Lower lobe of right lung (tissue), 2 donors: Measurements from ENCODE around the gene ANKS1B. TPM values are rescaled to one million over a fixed set of nuclear protein-coding genes. Genes with fewer than 3 reads are reported as not detected.

Experiments used
- ATAC-seq, 2 donors: fragments of 200-7000 bp; cut with Tn5 transposase; one replicate each; pipeline ENCODE4 v1.9.1; 2020 to 2022; ENCODE audit warnings: mild to moderate bottlenecking in 2 of 2, moderate library complexity in 2 of 2
- DNase-seq: peaks from one replicate; pipeline ENCODE4 v3.0.0-alpha.2; 2020
- H3K27ac ChIP-seq: fragments of 200-600 bp; one replicate; pipeline ENCODE4 v1.8.0; 2022
- H3K27me3 ChIP-seq: fragments of 200-600 bp; one replicate; pipeline ENCODE4 v1.8.0; 2022; ENCODE audit warnings: low read depth
- H3K36me3 ChIP-seq: fragments of 200-600 bp; one replicate; pipeline ENCODE4 v1.8.0; 2022; ENCODE audit warnings: mild to moderate bottlenecking
- H3K4me1 ChIP-seq: fragments of 200-600 bp; one replicate; pipeline ENCODE4 v1.8.0; 2022
- H3K4me3 ChIP-seq: fragments of 200-600 bp; one replicate; pipeline ENCODE4 v1.8.0; 2022; ENCODE audit warnings: mild to moderate bottlenecking
- H3K9me3 ChIP-seq: fragments of 200-600 bp; one replicate; pipeline ENCODE4 v1.8.0; 2022
- intact Hi-C: fragments of 100-400 bp; cut with DNase I; formaldehyde crosslinking; loops from one replicate; pipeline ENCODE4 v1.11.0; 2022
- total RNA-seq: library from RNA; stranded (reverse); fragmentation: NEBNext Ultra II Directional; extraction: Animal tissue kit (Norgen Biotek cat#: 25700); gene quantifications from one replicate; pipeline ENCODE4 v1.2.1, GENCODE V29; 2021
- TF ChIP-seq, protein P1 (sequence below): fragments of 200-600 bp; IDR thresholded peaks from one replicate; pipeline ENCODE4 v1.8.0; 2022; ENCODE audit warnings: antibody characterized with exemption, mild to moderate bottlenecking
- donor health status: DM: no; HTN: yes; CAD: no; lungs with severe emphysema.

Gene ANKS1B
- total RNA-seq, 1 donor from 2014 or later: 4.0 TPM

DNA sequence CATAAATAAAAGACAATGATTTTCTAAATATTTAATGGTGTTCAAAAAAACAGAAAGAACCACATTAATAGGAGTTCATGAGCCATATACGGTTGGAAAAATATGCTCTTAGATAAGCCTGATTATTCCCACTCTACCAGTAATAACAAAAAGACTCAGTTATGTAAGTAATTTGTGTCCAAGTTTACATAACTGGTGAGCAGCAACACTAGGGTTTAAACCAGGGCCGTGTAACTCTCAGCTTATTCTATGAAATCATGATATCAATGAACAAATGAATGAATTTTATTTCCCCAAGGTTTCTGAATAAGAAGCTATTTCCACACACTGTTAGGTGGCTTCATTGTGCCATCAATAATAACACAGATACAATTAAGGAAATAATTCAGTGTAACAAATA lies 238.8 kb downstream of the ANKS1B start:
- no peaks in the 10 kb centered on the region for H3K4me1 ChIP-seq
- H3K36me3 ChIP-seq: no peaks in the 10 kb centered on the region
- no peak overlapping the region for H3K27ac ChIP-seq
- H3K27me3 ChIP-seq: no peaks in the 10 kb centered on the region
- H3K9me3 ChIP-seq: no peaks in the 10 kb centered on the region
- TF ChIP-seq, protein P1, sequence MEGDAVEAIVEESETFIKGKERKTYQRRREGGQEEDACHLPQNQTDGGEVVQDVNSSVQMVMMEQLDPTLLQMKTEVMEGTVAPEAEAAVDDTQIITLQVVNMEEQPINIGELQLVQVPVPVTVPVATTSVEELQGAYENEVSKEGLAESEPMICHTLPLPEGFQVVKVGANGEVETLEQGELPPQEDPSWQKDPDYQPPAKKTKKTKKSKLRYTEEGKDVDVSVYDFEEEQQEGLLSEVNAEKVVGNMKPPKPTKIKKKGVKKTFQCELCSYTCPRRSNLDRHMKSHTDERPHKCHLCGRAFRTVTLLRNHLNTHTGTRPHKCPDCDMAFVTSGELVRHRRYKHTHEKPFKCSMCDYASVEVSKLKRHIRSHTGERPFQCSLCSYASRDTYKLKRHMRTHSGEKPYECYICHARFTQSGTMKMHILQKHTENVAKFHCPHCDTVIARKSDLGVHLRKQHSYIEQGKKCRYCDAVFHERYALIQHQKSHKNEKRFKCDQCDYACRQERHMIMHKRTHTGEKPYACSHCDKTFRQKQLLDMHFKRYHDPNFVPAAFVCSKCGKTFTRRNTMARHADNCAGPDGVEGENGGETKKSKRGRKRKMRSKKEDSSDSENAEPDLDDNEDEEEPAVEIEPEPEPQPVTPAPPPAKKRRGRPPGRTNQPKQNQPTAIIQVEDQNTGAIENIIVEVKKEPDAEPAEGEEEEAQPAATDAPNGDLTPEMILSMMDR: no peak
- DNase-seq: no peak
- ATAC-seq: no peak
- no peak overlapping the region for H3K4me3 ChIP-seq
- intact Hi-C loops: no loop called here

DNA sequence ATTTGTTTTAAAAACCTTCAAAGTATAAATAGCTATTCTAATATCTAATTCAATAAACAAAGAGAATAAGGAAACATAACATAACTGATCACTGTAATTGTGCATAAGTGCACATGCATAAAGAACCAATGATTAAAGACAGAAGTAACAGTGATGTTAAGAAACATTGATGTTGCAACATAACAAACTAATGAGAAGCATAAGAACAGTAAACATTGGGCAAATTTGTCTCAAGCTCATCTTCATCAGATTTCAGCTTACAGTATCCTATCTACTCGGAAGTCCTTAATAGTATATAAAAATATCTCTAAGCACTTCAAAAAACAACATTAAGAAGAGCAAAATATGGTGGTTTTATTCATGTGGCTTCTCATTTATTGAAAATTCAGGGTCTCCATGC lies 239.6 kb downstream of the ANKS1B start:
- TF ChIP-seq, protein P1: no peak
- no peaks in the 10 kb centered on the region for H3K27me3 ChIP-seq
- no peak for ATAC-seq
- no peak overlapping the region for H3K27ac ChIP-seq
- no peaks in the 10 kb centered on the region for H3K36me3 ChIP-seq
- no peak for DNase-seq
- H3K9me3 ChIP-seq: no peaks in the 10 kb centered on the region
- no peaks in the 10 kb centered on the region for H3K4me1 ChIP-seq
- intact Hi-C loops: no loop called here
- H3K4me3 ChIP-seq: no peak overlapping the region

DNA sequence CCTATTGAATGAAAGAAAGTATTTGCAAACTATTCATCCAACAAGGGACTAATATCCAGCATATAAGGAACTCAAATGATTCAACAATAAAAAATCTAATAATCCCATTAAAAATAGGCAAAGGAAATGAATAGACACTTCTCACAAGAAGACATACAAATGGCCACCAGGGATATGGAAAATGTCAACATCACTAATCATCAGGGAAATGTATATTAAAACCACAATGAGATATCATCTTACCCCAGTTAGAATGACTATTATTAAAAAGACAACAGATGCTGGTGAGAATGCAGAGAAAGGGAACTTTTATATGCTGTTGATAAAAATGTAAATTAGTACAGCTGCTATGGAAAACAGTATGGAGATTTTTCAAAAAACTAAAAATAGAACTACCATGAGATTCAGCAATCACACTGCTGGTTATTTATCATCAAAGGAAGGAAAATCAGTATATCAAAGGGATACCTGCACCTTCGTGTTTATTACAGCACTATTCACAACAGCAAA lies 247.9 kb downstream of the ANKS1B start:
- H3K9me3 ChIP-seq: no peaks in the 10 kb centered on the region
- no peak for ATAC-seq
- no peaks in the 10 kb centered on the region for H3K36me3 ChIP-seq
- H3K4me1 ChIP-seq: no peaks in the 10 kb centered on the region
- no peak overlapping the region for H3K27ac ChIP-seq
- no peak overlapping the region for H3K4me3 ChIP-seq
- TF ChIP-seq, protein P1: no peak
- intact Hi-C loops: no loop called here
- DNase-seq: no peak
- no peaks in the 10 kb centered on the region for H3K27me3 ChIP-seq

DNA sequence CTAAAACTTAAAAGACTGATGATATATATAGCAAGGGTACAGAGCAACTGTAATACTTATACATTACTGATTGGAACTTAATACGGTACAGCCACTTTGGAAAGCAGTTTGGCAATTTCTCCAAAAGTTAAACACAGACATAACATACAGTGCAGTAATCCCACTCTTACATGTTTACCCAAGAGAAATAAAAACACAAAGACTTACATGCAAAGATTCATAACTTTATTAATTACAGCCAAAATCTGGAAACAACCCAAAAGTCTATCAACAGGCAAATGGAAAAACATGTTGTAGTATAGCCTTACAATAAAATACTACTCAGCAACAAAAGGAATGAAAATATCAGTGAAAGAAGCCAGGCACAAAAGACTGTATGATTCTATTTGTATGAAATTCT lies 252.6 kb downstream of the ANKS1B start:
- H3K36me3 ChIP-seq: no peaks in the 10 kb centered on the region
- H3K4me1 ChIP-seq: no peaks in the 10 kb centered on the region
- H3K27me3 ChIP-seq: no peaks in the 10 kb centered on the region
- DNase-seq (no peak), ATAC-seq (no peak)
- intact Hi-C loops: no loop called here
- no peak overlapping the region for H3K4me3 ChIP-seq
- TF ChIP-seq, protein P1: no peak
- peaks cover 5% of the 10 kb centered on the region for H3K9me3 ChIP-seq
- H3K27ac ChIP-seq: no peak overlapping the region

DNA sequence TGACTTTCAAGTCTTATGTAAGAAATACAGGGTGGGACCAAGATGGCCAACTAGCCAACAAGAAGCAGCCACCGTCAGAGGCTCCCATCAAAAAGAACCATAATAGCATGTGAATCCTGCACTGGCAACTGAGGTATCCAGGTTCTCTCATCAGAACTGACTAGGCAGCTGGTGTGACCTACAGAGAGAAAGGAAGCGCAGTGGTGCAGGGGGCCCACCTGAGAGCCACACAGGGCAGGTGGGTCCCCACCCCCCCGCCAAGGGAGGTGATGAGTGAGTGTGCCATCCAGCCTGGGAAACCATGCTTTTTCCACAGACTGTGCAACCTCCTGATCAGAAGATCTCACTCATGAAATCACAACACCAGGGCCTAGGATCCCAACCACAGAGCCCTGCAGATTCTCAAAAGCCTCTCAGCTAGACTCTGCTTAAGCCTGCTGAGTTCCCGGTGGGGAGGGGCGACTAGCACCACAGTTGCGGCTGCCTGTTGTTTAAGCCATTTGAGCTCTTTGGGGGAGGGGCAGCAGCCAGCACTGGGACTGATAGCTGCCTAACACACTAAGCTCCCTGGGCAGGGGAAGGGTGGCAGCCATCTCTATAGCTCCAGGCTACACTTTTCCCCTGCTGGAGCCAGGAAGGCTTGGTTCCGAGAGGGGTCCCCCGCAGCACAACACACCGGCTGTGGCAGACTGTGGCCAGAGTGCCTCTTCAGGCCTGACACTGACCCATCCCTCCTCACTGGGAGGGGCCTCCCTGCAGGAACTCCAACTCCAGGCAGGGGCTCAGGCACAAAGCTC lies 261.8 kb downstream of the ANKS1B start:
- TF ChIP-seq, protein P1: no peak
- H3K9me3 ChIP-seq: peaks cover 5% of the 10 kb centered on the region
- no peaks in the 10 kb centered on the region for H3K36me3 ChIP-seq
- DNase-seq (no peak), ATAC-seq (no peak)
- H3K4me1 ChIP-seq: no peaks in the 10 kb centered on the region
- intact Hi-C loops: no loop called here
- H3K27ac ChIP-seq: no peak overlapping the region
- no peaks in the 10 kb centered on the region for H3K27me3 ChIP-seq
- no peak overlapping the region for H3K4me3 ChIP-seq
